Measurements from ENCODE around the gene LENG1.

Gene LENG1

DNA sequence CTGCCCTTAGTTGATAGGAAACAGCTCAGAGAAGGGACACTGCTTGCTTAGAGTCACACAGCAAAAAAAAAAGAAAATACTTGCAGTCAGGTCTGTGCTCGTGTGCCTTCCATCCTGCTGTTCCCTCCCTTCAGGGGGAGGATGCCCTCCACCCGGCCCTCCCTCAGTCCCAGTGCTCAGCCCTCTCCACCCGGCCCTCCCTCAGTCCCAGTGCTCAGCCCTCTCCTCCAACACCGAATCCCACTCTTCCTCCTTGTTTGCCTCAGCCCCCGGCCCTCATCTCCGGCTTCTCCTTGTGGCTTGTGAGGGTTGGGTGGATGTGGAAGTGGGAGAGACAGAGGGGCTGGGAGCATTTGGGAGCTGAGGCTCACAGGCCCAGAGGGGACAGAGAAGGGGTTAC is 49.9 kb downstream of the LENG1 start:
- DNase-seq (ENCODE audit: low read depth) = no peak

DNA sequence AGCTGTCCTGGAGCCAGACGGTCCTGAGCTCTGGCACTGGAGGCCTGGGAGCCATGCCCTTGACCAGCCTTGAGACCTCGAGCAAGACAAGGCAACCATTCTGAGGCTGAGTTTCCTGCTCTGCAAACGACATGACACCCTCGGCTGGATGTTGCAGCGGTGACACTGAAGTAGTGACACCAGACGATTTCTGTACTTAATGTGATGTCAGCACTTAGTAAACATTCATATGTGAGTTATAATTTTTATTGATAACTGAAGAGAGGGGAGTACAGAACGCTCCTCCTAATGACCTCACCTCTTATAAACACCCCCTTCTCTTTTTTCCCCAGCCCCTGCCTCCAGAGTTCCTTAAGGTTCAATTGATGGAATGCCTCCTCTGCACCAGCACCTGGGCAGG is 51.0 kb downstream of the LENG1 start:
- no peak for DNase-seq (ENCODE audit: low read depth)

DNA sequence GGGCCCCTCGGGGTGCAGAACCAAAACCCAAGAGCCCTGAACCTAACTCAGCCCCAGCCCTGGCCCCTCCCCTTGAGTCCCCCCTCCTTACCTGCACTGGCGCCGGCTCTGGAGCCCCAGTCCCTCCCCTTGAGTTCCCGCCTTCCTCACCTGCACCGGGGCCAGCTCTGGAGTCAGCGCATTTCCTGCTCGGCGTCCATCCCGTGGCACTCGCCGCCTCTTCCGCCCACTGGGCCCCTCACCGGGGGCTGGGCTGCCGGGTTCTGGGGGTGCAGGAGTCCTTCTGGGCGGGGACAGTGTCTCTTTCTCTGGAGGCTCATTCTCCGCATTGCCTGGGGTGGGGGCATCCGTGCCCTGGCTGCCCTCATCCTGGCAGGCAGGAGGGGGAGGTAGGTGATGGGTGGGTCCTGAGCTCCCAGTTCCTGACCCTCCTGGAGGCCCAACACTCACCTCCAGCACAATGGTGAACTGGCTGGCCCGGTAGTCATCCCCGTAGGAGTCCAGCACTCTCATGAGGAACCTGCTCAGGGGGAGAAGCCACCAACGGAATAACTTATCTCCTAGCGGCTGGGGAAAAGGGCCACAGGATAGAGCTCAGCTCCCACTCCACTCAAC is 51.5 kb downstream of the LENG1 start:
- DNase-seq (ENCODE audit: low read depth) = no peak

DNA sequence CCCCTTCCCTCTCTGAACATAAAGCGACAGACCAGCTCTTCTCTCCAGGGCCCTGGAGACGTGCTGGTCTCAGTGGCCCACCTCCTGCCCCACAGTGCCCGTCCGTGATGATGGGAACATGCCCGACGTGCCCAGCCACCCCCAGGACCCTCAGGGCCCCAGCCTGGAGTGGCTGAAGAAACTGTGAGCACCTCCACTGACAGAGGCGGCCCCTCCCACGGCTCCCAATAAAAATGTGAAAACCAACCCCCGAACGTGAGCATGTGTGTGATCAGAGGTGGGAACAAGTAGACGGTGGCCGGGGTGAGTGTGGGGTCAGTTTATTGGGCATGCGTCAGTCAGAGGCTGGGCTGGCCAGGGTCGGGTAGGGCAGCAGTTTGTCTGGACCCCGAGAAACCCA is 52.8 kb downstream of the LENG1 start:
- DNase-seq (ENCODE audit: low read depth) = no peak

GRCh38 chr19:54105796-54106195 is 53.7 kb downstream of the LENG1 start:
- DNase-seq (ENCODE audit: low read depth) = no peak

Measured in ELR (cell line).